ENCODE data around the gene RRP1B.

The RRP1B gene

DNA sequence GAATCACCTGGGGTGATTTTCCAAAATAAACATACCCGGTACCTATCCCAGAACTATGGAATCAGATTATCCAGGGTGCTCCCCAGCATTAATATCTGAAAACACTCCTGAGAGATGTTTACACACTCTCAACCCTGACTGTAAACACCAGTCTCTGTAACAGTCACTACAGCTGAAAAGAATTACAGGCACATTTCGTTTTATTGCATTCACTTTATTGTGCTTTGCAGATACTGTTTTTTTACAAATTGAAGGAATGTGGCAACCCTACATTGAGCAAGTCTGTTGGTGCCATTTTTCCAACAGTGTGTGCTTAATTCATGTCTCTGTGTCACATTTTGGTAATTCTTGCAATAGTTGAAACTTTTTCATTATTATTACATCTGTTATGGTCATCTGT, 31.8 kb upstream of the RRP1B start:
- TF ChIP-seq, protein P1, sequence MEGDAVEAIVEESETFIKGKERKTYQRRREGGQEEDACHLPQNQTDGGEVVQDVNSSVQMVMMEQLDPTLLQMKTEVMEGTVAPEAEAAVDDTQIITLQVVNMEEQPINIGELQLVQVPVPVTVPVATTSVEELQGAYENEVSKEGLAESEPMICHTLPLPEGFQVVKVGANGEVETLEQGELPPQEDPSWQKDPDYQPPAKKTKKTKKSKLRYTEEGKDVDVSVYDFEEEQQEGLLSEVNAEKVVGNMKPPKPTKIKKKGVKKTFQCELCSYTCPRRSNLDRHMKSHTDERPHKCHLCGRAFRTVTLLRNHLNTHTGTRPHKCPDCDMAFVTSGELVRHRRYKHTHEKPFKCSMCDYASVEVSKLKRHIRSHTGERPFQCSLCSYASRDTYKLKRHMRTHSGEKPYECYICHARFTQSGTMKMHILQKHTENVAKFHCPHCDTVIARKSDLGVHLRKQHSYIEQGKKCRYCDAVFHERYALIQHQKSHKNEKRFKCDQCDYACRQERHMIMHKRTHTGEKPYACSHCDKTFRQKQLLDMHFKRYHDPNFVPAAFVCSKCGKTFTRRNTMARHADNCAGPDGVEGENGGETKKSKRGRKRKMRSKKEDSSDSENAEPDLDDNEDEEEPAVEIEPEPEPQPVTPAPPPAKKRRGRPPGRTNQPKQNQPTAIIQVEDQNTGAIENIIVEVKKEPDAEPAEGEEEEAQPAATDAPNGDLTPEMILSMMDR (IDR thresholded peaks at IDR 0.05; ENCODE audit: extremely low read depth, insufficient read depth, missing control alignments): no peak
- no peak for DNase-seq (ENCODE audit: low spot score)
- in situ Hi-C loops (cut with MboI; ENCODE audit: low pct_unique_long_range_greater_than_20kb, low sequenced_read_pairs, unreplicated experiment): no loop called here

DNA sequence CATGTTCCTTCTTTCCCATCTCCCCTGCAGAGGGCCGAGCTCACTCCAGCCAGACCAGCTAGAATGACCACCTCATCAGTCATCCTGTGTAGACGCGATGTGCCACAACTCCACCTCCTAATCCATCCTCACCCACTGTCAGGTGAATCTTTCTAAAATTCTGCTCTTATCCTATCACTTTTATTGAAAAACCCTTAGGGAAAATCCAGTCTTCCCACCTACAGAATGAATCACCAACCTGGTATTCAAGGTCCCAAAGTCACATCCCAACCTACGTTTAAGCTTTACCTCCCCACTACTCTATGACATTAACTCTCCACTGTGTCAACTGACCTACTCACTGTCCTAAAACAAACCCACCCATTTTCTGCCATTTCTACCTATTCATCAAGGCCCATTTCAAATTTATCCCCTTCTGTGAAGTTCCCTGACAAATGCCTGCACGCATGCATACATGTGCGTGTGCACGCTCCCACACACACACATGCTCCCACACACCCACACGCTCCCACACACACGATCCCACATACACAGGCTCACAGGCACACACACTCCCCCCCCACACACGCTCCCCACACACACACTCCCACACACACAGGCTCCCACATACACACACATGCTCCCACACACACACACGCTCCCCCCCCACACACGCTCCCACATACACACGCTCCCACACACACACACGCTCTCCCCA, 27.8 kb upstream of the RRP1B start:
- in situ Hi-C loops (cut with MboI; ENCODE audit: low pct_unique_long_range_greater_than_20kb, low sequenced_read_pairs, unreplicated experiment): no loop called here
- TF ChIP-seq, protein P1 (IDR thresholded peaks at IDR 0.05; ENCODE audit: extremely low read depth, insufficient read depth, missing control alignments): no peak
- no peak for DNase-seq (ENCODE audit: low spot score)

DNA sequence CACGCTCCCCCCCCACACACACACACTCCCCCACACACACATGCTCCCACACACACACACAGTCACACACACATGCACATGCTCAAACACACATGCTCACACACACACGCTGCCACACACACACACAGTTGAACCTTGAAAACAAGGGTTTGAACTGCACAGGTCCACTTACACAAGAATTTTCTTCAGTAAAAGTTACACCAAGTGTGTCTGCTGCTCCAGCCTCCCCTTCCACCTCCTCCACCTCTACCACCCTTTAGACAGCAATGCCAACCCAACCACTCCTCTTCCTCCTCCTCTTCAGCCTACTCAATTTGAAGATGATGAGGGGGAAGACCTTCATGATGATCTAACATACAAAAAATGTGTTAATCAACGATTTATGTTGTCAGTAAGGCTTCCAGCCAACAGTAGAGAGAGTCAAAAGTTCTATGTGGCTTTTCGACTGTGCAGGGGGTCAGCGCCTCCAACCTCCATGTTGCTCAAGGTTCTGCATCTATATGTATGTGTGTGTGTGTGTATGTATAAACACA, 26.9 kb upstream of the RRP1B start:
- DNase-seq (ENCODE audit: low spot score): no peak
- TF ChIP-seq, protein P1 (IDR thresholded peaks at IDR 0.05; ENCODE audit: extremely low read depth, insufficient read depth, missing control alignments): no peak
- in situ Hi-C loops (cut with MboI; ENCODE audit: low pct_unique_long_range_greater_than_20kb, low sequenced_read_pairs, unreplicated experiment): no loop called here

DNA sequence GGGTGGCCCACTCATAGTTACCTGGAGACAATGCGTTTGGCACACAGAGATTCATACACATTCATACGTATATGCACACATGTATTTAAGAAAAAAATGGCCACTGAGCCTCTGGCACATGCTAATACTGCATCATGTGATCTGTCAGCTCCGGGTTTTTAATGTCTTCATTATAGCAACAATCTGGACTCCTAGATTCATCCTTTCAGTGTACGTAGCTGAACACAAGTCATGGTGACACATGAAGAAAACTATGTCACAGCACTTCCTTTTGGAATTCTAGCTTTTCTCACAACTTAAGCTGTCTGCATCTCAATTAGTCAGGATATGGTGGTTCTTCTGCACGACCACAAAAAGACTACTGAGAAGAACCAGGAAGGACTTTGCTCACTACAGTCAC, 24.7 kb upstream of the RRP1B start:
- DNase-seq (ENCODE audit: low spot score): no peak
- in situ Hi-C loops (cut with MboI; ENCODE audit: low pct_unique_long_range_greater_than_20kb, low sequenced_read_pairs, unreplicated experiment): no loop called here
- TF ChIP-seq, protein P1 (IDR thresholded peaks at IDR 0.05; ENCODE audit: extremely low read depth, insufficient read depth, missing control alignments): no peak

DNA sequence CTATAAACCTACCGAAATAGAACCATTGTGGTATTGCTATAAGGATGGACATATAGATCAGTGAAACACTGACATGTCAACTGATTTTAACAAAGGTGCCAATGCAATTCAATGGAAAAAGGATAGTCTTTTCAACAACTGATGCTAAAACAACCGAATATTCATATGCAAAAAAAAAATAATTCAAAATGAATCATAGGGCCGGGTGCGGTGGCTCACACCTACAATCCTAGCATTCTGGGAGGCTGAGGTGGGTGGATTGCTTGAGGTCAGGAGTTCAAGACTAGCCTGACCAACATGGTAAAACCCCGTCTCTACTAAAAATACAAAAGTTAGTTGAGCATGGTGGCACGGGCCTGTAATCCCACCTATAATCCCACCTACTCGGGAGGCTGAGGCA, 23.9 kb upstream of the RRP1B start:
- TF ChIP-seq, protein P1 (IDR thresholded peaks at IDR 0.05; ENCODE audit: extremely low read depth, insufficient read depth, missing control alignments): no peak
- DNase-seq (ENCODE audit: low spot score): no peak
- in situ Hi-C loops (cut with MboI; ENCODE audit: low pct_unique_long_range_greater_than_20kb, low sequenced_read_pairs, unreplicated experiment): no loop called here

DNA sequence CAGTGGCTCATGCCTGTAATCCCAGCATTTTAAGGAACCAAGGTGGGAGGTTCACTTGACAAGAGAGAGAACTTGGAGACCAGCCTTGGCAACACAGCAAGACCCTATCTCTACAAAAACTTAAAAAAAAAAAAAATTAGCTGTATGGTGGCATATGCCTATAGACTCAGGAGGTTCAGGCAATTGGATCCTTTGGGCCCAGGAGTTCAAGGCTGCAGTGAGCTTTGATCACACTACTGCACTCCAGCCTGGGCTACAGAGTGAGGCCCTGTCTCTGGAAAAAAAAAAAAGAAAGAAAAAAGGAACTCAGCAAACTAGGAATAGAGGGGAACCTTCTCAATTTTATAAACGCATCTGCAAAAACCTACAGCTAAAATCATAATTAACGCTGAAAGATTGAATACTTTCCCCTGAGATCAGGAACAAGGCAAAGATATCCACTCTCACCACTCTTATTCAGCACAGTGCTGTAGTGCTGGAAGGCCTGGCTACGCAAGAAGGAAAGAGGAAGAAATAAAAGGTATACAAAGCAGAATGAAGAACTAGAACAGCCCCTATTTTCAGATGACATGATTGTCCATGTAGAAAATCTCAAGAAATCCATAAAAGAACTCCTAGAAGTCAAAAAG, 21.7 kb upstream of the RRP1B start:
- in situ Hi-C loops (cut with MboI; ENCODE audit: low pct_unique_long_range_greater_than_20kb, low sequenced_read_pairs, unreplicated experiment): no loop called here
- TF ChIP-seq, protein P1 (IDR thresholded peaks at IDR 0.05; ENCODE audit: extremely low read depth, insufficient read depth, missing control alignments): no peak
- DNase-seq (ENCODE audit: low spot score): no peak
